ENCODE results near the gene AP3S2.

Gene AP3S2

DNA sequence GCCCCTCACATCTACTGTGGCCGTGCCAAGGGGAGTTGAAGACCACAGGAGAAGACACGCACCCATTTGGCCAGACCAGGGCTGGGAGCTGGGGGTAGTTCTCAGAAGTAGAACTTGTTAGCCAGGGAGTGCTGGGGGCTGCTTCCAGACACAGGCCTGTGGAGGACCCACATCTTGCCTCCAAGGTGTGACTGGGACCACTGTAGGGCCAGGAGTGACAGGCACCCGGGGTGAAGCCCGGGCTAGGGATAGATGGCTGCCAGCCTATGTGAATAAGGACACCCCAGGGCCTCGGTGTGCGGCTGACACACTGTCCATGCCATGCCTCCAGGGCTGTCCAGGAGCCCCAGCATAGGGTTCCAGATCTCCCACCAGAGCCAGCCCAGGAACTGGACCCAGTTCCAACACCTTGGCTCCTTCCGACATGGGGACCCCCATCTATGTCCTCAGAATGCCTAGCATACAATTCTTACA lies 80.9 kb downstream of the AP3S2 start:
- no peak for DNase-seq

DNA sequence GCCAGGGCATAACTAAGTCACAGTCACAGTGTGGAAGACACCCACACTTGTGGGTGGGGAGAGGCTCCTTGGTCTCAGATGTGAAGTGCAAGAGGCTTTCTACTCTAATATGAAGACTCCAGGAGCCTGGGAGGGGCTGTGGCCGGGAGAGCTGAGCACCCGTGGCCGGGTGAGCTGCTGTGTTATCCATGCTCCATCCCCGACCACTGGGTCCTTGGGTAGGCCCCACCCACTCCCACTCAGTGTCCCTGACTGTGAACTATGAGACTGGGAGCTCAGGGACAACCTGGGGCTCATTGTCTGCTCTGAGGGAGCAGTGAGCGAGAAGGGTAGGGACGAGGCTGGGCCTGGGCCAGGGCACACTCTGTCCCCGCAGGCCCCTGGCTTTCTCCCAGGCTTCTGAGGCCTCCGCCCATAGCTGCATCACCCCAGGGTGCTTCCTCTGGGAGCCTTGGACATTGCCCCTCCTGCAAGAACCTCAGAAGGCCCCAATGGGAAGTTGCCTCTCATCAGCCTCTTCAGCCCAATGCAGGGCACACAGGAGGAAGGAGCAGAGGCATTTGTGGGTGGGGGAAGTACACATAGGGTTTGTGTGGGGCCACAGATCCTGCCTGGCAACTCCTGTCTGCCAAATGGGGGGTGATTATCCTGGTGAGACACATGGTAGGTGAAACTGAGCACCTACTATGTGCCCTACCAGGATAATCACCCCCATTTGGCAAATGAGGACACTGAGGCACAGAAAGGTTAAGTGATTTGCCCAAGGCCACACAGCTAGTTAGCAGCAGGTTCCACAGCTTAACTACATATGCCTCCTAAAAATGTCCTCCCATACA lies 81.6 kb downstream of the AP3S2 start:
- DNase-seq, result no peak

GRCh38 chr15:89810837-89811236 lies 83.0 kb downstream of the AP3S2 start:
- no peak for DNase-seq

GRCh38 chr15:89809787-89810148 lies 84.0 kb downstream of the AP3S2 start:
- no peak for DNase-seq

- DNase-seq, result no peak
These were observed 84.6 kb downstream of the AP3S2 start for GRCh38 chr15:89809093-89809786.

DNA sequence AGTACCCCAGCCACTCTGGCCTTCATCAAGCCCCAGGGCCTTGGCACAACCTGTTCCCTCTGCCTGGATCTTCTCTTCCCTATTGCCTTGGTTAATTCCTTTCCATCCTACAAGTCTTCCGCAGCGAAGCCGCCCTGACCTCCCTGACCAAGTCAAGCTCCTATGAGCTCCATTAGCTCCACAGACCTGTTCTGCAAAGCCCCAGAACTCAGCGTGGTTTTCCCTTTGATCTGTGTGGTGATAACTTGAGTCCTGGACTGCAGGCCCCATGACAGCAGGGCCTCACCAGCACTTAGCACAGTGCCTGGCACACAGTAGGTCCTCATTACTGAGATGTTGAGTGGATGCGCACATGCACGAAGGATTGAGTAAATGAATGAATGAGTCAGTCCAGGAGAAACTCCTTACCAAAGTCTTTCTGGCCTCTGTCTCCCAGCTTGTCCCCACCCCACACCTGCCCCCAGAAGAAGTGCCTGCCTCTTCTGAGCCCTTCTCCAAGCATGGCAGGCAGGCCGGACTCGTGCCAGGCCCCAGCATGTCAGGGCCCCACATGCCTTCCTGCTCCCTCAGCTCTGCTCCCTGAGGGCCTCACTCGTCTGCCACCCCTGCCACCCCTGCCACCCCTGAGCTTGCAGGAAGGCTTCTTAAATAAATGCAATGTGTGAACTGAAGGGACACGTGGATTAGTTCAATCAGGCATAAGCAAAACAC lies 85.5 kb downstream of the AP3S2 start:
- DNase-seq, result no peak

- DNase-seq, result no peak
These were observed 86.1 kb downstream of the AP3S2 start for GRCh38 chr15:89807689-89808088.

DNA sequence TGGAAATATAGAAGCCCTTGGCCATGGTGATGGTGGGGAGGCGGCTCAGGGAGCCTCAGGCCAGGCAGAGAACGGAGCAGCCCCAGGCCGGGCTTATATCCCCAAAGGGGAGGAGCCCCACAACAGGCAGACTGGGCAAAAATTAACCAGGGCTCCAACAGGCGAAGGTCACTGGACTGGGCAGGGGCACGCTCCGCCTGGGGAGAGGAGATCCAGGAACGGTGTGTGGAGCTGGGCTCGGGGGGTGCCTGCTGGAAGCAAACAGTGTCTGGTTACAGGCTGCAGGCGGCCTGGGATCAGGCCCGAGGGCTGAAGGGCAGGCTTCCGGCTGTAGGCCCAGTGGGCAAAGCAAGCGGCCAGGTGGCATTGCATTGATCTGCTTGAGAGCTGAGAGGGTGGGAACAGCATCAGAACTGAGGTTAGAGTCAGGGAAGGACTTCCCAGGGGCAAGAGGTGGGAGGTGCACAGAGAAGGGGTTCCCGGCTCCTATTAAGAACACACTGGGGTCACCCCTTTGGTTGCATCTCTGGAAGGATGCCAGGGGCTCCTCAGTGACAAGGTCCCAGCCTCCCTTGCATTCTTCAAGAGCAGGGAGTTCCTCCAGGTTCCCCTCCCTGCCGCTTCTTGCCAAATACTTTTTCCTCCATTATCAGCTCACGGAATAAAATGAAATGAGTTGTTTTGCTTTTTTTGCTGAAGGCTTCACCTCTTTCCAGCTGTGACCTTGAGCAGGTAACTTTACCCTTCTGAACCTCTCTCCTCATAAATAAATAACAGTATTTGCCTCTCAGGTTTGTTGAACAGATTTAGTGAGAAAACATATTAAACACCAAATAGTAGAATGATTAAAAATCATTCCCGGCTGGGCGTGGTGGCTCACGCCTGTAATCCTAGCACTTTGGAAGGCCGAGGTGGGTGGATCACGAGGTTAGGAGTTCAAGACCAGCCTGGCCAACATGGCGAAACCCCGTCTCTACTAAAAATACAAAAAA lies 86.9 kb downstream of the AP3S2 start:
- no peak for DNase-seq

- no peak for DNase-seq
These were observed 87.6 kb downstream of the AP3S2 start for GRCh38 chr15:89806210-89806558.

GRCh38 chr15:89805241-89806209 lies 88.3 kb downstream of the AP3S2 start:
- no peak for DNase-seq

- DNase-seq, result no peak
These were observed 89.6 kb downstream of the AP3S2 start for GRCh38 chr15:89803941-89804800.

- DNase-seq, result no peak
These were observed 90.6 kb downstream of the AP3S2 start for GRCh38 chr15:89802986-89803824.

- no peak for DNase-seq
These were observed 91.4 kb downstream of the AP3S2 start for GRCh38 chr15:89802231-89802928.

GRCh38 chr15:89801471-89802195 lies 92.2 kb downstream of the AP3S2 start:
- no peak for DNase-seq

- no peak for DNase-seq
These were observed 93.8 kb downstream of the AP3S2 start for GRCh38 chr15:89799918-89800498.

GRCh38 chr15:89799011-89799911 lies 94.5 kb downstream of the AP3S2 start:
- no peak for DNase-seq

Data from fibroblast of skin of right biceps (primary cell).